ENCODE data around the gene IGSF8.

- TF ChIP-seq CTCF (IDR thresholded peaks at IDR 0.05), result no peak
- TF ChIP-seq POLR2A (IDR thresholded peaks at IDR 0.05), result no peak
- no peak for TF ChIP-seq EP300 (IDR thresholded peaks at IDR 0.05)
- TF ChIP-seq POLR2AphosphoS5 (IDR thresholded peaks at IDR 0.05), result no peak
These were observed 13.6 kb downstream of the IGSF8 start for GRCh38 chr1:160084771-160085321.

Measured in sigmoid colon (tissue), 4 donors.